Right lung (tissue), 10 donors: ENCODE data around the gene ACHE. TPM values are rescaled to one million over a fixed set of nuclear protein-coding genes. Genes with fewer than 3 reads are reported as not detected.
A peak's percentile ranks its signal among the peaks of the same experiment; 100 is the strongest.
"Not testable (repeated sequence)": the region's sequence is repeated elsewhere in the genome, so short reads cannot be mapped to it uniquely, and the experiment has no call there.

Experiments used
- DNase-seq, 2 donors: peaks; one replicate each; pipeline ENCODE4 v3.0.0-alpha.2; 2013
- long read RNA-seq, 8 donors: transcript quantifications; one replicate each; lab custom pipeline, GENCODE V29; 2026
- polyA plus RNA-seq, 5 donors: library from polyadenylated mRNA; unstranded; fragments of 120-200 nt; gene quantifications; one replicate each; pipeline versions ENCODE4 v1.2.1 to v1.2.3, GENCODE V29; 2013; ENCODE audit warnings: inconsistent platforms in 1 of 5, low replicate concordance in 1 of 5; ENCODE audit not compliant: insufficient read length in 5 of 5, insufficient read depth in 1 of 5

ACHE gene
- 1 to 10 TPM; 2.1 to 6.6 (median 2.6) TPM for polyA plus RNA-seq
- long read RNA-seq, donor 1, partial matches to known transcripts, result 0 of 1 reads
- long read RNA-seq, donor 1, other reads (novel, unspliced or antisense), result 0 of 1 reads
- long read RNA-seq, donor 2, result 0 reads
- long read RNA-seq, donor 3, partial matches to known transcripts, result 0 of 1 reads
- long read RNA-seq, donor 3, other reads (novel, unspliced or antisense), result 0 of 1 reads
- long read RNA-seq, donor 4, result 0 reads
- long read RNA-seq, donor 5, result 0 reads
- long read RNA-seq, donor 6, partial matches to known transcripts, result 0 of 2 reads
- long read RNA-seq, donor 6, other reads (novel, unspliced or antisense), result 0 of 2 reads
- long read RNA-seq, donor 7, result 0 reads
- long read RNA-seq, donor 8, result 0 reads

DNA sequence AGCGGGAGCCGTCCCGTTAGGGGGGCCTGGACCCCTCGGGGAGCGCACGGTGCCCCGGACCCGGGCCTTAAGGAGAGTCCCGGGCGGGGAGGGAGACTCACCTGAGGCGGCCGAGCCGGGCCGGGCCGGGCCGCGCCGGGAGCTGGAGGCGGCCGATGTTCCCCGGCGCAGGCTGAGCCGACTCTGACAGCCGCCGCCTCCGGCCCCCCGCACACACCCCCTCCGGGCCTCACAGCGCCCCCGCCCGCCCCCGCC is at the start of gene ACHE:
TSS of gene ACHE (minus strand) at position 188 of the 255 bp plus-strand sequence. CDS start 1,656 bp downstream, outside the sequence.
- no peak for DNase-seq

- DNase-seq, result no peak
These were observed 48.5 kb upstream of the ACHE start for GRCh38 chr7:100944138-100944537.

DNA sequence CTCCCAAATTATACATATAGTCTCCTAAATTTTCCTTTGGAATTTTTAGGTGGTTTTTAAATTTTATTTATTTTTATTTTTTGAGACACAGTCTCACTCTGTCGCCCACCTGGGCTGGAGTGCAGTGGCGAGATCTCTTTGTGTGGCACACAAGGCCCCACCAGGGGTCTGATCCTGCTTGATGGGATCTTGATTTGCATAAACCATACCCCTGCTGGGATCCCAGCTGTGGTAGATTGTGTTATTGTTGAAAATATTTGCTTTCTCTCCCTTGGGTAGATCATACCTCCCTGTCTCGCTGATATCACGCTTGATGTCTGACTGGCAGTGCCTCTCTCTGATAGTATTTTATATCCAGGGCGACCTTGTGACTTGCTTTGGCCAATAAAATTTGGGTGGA is 48.0 kb upstream of the ACHE start:
- DNase-seq, result no peak

GRCh38 chr7:100942045-100942774 is 46.5 kb upstream of the ACHE start:
- peak; percentile 40 to 45 for DNase-seq

GRCh38 chr7:100936167-100936566 is 40.5 kb upstream of the ACHE start:
- DNase-seq, result not testable (repeated sequence)

DNA sequence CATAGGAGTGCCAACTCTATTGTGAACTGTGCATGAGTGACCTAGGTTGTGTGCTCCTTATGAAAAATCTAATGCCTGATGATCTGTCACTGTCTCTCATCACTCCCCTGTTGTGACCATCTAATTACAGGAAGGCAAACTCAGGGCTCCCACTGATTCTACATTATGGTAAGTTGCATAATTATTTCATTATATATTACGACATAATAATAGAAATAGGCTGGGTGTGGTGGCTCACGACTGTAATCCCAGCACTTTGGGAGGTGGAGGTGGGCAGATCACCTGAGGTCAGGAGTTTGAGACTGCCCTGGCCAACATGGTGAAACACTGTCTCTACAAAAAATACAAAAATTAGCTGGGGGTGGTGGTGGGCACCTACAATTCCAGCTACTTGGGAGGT is 39.7 kb upstream of the ACHE start:
- not testable (repeated sequence) for DNase-seq

GRCh38 chr7:100933734-100934133 is 38.0 kb upstream of the ACHE start:
- DNase-seq, result no peak

DNA sequence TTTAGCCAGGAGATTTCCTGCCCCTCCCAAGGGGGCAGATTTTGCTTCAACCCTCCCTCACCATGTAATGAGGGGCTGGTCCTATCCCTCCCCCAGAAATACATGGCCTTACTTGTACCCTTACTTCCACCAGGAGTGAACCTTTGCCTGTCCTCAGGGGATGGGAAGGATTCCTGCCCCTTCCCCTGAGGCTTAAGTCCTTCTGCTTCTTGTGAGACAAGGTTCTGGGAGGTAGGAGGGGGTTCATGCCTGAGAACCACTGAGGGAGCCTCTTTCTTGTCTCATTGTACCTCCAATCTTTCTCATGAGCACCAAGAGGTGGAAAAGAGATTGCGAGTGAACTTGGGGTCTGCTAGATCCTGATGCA is 34.1 kb upstream of the ACHE start:
- DNase-seq, result no peak

DNA sequence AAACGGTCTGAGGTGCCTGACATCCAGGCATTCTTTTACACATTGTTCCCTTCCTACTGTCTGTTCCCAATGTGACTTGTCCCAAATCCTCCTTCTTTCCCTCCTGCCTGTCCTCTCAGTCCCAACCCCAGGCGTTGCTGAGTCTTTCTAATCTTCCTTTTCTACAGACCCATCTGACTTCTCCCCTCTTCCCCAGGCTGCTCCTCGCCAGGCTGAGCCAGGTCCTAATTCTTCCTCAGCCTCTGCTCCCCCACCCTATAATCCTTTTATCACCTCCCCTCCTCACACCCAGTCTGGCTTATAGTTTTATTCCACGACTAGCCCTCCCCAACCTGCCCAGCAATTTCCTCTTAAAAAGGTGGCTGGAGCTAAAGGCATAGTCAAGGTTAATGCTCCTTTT is 27.9 kb upstream of the ACHE start:
- not testable (repeated sequence) for DNase-seq

DNA sequence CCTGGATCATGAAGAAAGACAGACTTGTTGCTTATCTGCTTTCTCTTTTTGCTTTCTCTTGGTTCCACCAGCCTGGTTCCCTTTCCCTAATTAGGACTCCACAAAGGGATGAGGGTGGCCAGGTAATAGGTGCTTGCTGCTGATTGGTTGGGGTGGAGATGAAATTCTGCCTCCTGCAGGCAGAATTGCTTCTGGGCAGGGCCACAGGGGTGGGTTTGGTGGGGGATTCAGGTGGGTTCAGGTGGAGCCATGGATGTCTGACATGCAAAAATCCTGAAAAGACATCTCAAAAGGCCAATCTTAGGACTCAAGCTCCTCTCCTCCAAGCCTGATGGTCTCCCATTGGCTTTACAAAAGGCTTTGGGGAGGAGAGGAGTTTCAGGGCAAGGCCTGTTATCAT is 25.4 kb upstream of the ACHE start:
- no peak for DNase-seq

DNA sequence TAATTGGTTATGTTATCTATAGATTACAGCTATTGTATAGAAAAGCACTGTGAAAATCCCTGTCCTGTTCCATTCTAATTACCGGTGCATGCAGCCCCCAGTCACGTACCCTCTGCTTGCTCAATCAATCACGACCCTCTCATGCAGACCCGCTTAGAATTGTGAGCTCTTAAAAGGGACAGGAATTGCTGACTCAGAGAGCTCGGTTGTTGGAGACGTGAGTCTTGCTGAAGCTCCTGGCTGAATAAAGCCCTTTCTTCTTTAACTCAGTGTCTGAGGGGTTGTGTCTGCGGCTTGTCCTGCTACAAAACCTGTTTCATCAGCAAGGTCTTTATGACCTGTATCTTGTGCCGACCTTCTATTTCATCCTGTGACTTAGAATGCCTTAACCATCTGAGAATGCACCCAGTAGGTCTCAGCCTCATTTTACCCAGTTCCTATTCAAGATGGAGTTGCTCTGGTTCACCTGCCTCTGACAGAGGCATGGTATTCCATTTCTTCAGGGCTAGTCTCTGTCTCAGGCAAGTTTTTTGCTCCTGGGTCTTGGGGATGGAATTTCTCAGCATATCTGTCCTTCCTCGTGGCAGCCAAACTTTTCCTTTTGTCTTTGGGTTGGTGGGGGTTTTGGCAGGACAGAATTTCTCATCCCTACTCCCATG is 24.2 kb upstream of the ACHE start:
- not testable (repeated sequence) for DNase-seq

- not testable (repeated sequence) for DNase-seq
These were observed 23.6 kb upstream of the ACHE start for GRCh38 chr7:100919335-100919734.

GRCh38 chr7:100914879-100915447 is 19.3 kb upstream of the ACHE start:
- DNase-seq, result no peak

- DNase-seq, result no peak
These were observed 18.7 kb upstream of the ACHE start for GRCh38 chr7:100914208-100914878.

GRCh38 chr7:100911484-100911883 is 15.8 kb upstream of the ACHE start:
- no peak for DNase-seq

DNA sequence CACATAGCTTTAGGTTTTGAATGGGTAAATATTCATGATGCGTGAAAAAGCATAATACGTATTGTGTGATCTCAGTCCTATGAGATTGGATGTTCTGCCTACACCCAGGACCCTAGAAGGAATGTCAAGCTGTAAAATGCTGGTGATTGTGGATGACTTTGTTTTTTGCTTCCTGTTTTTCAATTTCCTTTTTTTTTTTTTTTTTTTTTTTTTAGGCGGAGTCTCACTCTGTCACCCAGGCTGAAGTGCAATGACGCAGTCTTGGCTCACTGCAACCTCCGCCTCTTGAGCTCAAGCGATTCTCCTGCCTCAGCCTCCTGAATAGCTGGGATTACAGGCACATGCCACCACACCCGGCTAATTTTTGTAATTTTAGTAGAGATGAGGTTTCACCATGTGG is 14.8 kb upstream of the ACHE start:
- DNase-seq, result not testable (repeated sequence)

GRCh38 chr7:100908512-100908911 is 12.8 kb upstream of the ACHE start:
- no peak for DNase-seq

DNA sequence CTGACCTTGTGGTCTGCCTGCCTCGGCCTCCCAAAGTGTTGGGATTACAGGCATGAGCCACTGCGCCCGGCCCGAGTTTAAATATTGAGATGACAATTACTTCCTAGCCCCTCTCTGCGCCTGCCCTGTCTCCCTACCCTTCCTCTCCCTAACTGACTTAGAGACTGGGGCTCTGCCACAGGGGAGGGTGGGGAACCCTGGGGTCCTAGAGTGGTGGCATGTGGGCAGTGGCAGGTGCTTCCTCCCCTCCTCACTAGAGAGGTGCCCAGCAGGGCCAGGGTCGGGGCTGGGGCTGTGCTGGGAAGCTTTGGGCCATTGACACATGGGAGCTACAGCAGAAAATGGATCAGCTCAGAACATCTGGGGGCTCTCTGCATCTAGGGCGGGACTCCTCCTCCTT is 7.0 kb upstream of the ACHE start:
- DNase-seq, result no peak

GRCh38 chr7:100901921-100902332 is 6.2 kb upstream of the ACHE start:
- no peak for DNase-seq

DNA sequence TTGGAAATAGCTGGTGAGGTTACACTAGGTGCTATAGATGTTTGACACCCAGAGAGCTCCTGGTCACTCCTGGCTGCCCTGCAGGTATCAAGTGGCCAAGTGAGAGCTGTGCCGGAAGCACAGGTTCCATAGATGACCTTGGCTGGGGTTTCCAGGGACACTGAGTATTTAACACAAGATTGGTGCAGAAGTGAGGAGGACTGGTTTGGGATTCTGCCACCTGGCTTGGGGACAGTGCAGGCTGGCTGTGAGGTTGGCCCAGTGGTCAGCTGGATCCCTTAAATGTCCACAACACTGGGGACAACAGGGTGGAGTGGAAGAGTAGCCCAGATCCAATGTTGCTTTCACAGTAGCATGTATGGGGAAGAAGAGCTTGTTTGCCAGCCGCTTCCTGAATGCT is 5.3 kb upstream of the ACHE start:
- DNase-seq, result no peak

DNA sequence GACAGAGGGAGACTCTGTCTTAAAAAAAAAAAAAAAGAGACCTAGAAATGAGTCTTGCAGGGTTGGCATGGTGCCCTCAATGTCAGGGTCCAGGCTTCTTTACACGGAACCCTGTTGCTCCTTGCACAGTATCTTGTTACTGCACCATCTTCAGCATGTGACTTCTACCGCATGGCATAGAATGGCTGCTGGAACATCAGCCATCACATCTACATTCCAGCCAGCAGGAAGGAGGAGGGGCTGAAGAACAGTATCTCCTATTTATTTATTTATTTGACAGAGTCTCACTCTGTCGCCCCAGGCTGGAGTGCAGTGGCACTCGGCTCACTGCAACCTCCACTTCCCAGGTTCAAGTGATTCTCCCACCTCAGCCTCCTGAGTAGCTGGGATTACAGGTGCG is 3.7 kb upstream of the ACHE start:
- no peak for DNase-seq
